ENCODE results near the gene ERBB2. TPM values are rescaled to one million over a fixed set of nuclear protein-coding genes. Genes with fewer than 3 reads are reported as not detected.

ERBB2 gene
- total and polyA plus RNA-seq, 2 of the 8 experiments (the other 6 are each of a cell fraction or from before 2014, with no cell fraction given) = 183 to 394 TPM

DNA sequence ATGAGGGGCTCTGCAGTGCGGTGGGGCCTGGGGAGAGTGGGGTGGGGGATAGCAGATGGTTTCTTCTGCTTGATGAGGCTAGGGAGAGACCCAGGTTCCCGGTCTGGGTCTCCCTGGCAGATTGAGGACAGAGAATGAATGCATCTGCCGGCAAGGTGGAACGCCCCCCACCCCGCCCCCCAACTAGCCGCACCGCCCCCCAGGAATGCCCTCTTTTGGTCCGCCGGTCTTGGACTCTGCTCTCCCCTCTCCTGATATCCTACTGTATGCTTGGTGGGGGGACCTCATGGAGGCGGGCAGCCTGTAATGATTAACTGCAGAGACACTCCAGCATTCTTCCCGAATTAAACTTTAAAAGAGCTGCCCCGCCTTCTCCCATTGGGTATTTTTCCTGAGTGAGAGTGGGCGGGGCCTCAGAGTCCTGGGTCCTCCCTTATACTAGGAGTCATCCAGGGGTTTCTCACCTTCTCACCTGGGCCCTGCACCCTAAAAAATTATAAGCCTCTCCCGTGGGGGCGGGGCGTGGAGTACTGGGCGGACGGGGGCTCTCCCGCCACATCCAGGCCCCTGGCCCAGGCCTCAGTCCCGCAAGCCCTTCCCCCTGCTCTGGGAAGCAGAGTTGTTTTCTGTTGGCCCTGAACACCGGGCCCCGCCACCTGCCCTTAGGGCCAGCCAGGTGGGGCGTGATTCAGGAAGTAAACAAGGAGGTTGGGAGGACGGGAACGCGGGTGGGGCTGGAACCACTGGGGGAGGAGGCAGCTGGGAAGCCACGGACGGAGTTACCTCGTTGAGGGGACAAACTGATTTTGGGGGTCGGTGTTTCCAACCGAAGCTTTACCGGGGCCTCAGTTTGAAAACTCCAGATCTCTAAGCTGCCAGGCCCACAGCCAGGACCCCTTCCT, 39.4 kb downstream of the ERBB2 start (continued):
- TF ChIP-seq, protein P1, sequence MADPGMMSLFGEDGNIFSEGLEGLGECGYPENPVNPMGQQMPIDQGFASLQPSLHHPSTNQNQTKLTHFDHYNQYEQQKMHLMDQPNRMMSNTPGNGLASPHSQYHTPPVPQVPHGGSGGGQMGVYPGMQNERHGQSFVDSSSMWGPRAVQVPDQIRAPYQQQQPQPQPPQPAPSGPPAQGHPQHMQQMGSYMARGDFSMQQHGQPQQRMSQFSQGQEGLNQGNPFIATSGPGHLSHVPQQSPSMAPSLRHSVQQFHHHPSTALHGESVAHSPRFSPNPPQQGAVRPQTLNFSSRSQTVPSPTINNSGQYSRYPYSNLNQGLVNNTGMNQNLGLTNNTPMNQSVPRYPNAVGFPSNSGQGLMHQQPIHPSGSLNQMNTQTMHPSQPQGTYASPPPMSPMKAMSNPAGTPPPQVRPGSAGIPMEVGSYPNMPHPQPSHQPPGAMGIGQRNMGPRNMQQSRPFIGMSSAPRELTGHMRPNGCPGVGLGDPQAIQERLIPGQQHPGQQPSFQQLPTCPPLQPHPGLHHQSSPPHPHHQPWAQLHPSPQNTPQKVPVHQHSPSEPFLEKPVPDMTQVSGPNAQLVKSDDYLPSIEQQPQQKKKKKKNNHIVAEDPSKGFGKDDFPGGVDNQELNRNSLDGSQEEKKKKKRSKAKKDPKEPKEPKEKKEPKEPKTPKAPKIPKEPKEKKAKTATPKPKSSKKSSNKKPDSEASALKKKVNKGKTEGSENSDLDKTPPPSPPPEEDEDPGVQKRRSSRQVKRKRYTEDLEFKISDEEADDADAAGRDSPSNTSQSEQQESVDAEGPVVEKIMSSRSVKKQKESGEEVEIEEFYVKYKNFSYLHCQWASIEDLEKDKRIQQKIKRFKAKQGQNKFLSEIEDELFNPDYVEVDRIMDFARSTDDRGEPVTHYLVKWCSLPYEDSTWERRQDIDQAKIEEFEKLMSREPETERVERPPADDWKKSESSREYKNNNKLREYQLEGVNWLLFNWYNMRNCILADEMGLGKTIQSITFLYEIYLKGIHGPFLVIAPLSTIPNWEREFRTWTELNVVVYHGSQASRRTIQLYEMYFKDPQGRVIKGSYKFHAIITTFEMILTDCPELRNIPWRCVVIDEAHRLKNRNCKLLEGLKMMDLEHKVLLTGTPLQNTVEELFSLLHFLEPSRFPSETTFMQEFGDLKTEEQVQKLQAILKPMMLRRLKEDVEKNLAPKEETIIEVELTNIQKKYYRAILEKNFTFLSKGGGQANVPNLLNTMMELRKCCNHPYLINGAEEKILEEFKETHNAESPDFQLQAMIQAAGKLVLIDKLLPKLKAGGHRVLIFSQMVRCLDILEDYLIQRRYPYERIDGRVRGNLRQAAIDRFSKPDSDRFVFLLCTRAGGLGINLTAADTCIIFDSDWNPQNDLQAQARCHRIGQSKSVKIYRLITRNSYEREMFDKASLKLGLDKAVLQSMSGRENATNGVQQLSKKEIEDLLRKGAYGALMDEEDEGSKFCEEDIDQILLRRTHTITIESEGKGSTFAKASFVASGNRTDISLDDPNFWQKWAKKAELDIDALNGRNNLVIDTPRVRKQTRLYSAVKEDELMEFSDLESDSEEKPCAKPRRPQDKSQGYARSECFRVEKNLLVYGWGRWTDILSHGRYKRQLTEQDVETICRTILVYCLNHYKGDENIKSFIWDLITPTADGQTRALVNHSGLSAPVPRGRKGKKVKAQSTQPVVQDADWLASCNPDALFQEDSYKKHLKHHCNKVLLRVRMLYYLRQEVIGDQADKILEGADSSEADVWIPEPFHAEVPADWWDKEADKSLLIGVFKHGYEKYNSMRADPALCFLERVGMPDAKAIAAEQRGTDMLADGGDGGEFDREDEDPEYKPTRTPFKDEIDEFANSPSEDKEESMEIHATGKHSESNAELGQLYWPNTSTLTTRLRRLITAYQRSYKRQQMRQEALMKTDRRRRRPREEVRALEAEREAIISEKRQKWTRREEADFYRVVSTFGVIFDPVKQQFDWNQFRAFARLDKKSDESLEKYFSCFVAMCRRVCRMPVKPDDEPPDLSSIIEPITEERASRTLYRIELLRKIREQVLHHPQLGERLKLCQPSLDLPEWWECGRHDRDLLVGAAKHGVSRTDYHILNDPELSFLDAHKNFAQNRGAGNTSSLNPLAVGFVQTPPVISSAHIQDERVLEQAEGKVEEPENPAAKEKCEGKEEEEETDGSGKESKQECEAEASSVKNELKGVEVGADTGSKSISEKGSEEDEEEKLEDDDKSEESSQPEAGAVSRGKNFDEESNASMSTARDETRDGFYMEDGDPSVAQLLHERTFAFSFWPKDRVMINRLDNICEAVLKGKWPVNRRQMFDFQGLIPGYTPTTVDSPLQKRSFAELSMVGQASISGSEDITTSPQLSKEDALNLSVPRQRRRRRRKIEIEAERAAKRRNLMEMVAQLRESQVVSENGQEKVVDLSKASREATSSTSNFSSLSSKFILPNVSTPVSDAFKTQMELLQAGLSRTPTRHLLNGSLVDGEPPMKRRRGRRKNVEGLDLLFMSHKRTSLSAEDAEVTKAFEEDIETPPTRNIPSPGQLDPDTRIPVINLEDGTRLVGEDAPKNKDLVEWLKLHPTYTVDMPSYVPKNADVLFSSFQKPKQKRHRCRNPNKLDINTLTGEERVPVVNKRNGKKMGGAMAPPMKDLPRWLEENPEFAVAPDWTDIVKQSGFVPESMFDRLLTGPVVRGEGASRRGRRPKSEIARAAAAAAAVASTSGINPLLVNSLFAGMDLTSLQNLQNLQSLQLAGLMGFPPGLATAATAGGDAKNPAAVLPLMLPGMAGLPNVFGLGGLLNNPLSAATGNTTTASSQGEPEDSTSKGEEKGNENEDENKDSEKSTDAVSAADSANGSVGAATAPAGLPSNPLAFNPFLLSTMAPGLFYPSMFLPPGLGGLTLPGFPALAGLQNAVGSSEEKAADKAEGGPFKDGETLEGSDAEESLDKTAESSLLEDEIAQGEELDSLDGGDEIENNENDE (IDR thresholded peaks at IDR 0.05; ENCODE audit: insufficient replicate concordance, low read length) = no peak
- peak; percentile 69 to 73; a peak in 1 of 4 replicates for TF ChIP-seq SIN3A (conservative IDR thresholded peaks at IDR 0.05 in 1 of 2, IDR thresholded peaks at IDR 0.05 in 1 of 2; ENCODE audit: low read depth in 1 of 2, low read length in 2 of 2)
- no peak for TF ChIP-seq RAD21 (IDR thresholded peaks at IDR 0.05 in 1 of 2, conservative IDR thresholded peaks at IDR 0.05 in 1 of 2; ENCODE audit: low read depth in 2 of 2, low read length in 2 of 2)
- TF ChIP-seq POLR2A (IDR thresholded peaks at IDR 0.05; ENCODE audit: control extremely low read depth in 1 of 2, low read depth in 2 of 2, low read length in 2 of 2) = peak; percentile 29 to 34; a peak in 2 of 3 replicates
- TF ChIP-seq JUND (IDR thresholded peaks at IDR 0.05; ENCODE audit: low read length) = no peak
- no peak for TF ChIP-seq MAFK (IDR thresholded peaks at IDR 0.05; ENCODE audit: low read depth, low read length)
- TF ChIP-seq, protein P2, sequence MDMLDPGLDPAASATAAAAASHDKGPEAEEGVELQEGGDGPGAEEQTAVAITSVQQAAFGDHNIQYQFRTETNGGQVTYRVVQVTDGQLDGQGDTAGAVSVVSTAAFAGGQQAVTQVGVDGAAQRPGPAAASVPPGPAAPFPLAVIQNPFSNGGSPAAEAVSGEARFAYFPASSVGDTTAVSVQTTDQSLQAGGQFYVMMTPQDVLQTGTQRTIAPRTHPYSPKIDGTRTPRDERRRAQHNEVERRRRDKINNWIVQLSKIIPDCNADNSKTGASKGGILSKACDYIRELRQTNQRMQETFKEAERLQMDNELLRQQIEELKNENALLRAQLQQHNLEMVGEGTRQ (IDR thresholded peaks at IDR 0.05; ENCODE audit: low read length) = no peak
- TF ChIP-seq SRF (IDR thresholded peaks at IDR 0.05; ENCODE audit: low read depth, low read length) = no peak
